Effector memory CD4-positive, alpha-beta T cell (primary cell): Measurements from ENCODE around the gene MUC4.
"Not testable (repeated sequence)": the region's sequence is repeated elsewhere in the genome, so short reads cannot be mapped to it uniquely, and the experiment has no call there.

ENCODE experiments used
- DNase-seq, 3 donors: peaks; one replicate each; pipeline ENCODE4 v3.0.0-alpha.2; 2020
- H3K27ac ChIP-seq: 2 replicates; pipeline ENCODE4 v1.7.0; 2013; ENCODE audit warnings: mild to moderate bottlenecking, low read length, moderate library complexity; ENCODE audit not compliant: insufficient read depth, poor library complexity, severe bottlenecking
- H3K27me3 ChIP-seq: replicated peaks from 2 replicates; pipeline ENCODE4 v1.7.0; 2013; ENCODE audit warnings: mild to moderate bottlenecking, low read length; ENCODE audit not compliant: insufficient read depth, control insufficient read depth, poor library complexity, severe bottlenecking
- H3K36me3 ChIP-seq: 2 replicates; pipeline ENCODE4 v1.7.0; 2013; ENCODE audit warnings: mild to moderate bottlenecking, low read length, moderate library complexity; ENCODE audit not compliant: control insufficient read depth, insufficient read depth
- H3K4me1 ChIP-seq: 2 replicates; pipeline ENCODE4 v1.7.0; 2013; ENCODE audit warnings: low read length, mild to moderate bottlenecking; ENCODE audit not compliant: control insufficient read depth, insufficient read depth, poor library complexity, severe bottlenecking
- H3K4me3 ChIP-seq: 2 replicates; pipeline ENCODE4 v1.7.0; 2013; ENCODE audit warnings: low read length, low read depth, mild to moderate bottlenecking; ENCODE audit not compliant: insufficient read depth, poor library complexity, severe bottlenecking
- H3K9me3 ChIP-seq: 2 replicates; pipeline ENCODE4 v1.7.0; 2013; ENCODE audit warnings: mild to moderate bottlenecking, low read length, moderate library complexity; ENCODE audit not compliant: control insufficient read depth

Gene MUC4

DNA sequence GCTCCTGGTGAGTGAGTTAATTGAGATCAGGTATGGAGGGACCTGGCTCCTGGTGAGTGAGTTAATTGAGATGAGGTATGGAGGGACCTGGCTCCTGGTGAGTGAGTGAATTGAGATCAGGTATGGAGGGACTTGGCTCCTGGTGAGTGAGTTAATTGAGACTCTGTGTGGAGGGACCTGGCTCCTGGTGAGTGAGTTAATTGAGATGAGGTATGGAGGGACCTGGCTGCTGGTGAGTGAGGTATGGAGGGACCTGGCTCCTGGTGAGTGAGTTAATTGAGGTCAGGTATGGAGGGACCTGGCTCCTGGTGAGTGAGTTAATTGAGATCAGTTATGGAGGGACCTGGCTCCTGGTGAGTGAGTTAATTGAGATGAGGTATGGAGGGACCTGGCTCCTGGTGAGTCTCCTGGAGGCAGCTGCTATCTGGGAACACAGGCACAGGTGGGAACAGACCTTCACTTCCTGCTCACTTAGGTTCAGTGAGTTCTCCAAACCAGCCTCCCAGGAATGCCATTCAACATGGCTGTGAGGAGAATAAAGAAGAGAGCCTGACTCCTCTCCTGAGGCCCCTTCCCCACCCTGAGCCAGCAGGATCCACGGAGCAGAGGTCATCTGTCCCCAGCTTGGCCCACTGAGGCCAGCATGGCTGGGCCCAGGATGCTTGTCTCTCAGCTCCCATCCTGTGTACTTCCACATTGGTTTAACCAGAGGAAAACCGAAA, 100.5 kb downstream of the MUC4 start:
- not testable (repeated sequence) for H3K36me3 ChIP-seq, H3K27me3 ChIP-seq, H3K9me3 ChIP-seq, H3K4me3 ChIP-seq, H3K4me1 ChIP-seq, DNase-seq, H3K27ac ChIP-seq

GRCh38 chr3:195710126-195710905, 101.4 kb downstream of the MUC4 start:
- H3K27me3 ChIP-seq, DNase-seq, H3K9me3 ChIP-seq, H3K4me1 ChIP-seq, H3K27ac ChIP-seq, H3K36me3 ChIP-seq, H3K4me3 ChIP-seq: not testable (repeated sequence)

- H3K4me1 ChIP-seq: no peaks in the 10 kb centered on the region
- H3K27me3 ChIP-seq: no peaks in the 10 kb centered on the region
- no peak overlapping the region for H3K27ac ChIP-seq
- no peaks in the 10 kb centered on the region for H3K9me3 ChIP-seq
- no peak for DNase-seq
- no peak overlapping the region for H3K4me3 ChIP-seq
- peaks cover 3% of the 10 kb centered on the region for H3K36me3 ChIP-seq
Measured at GRCh38 chr3:195709676-195710085, 102.0 kb downstream of the MUC4 start.

- H3K27ac ChIP-seq: no peak overlapping the region
- H3K27me3 ChIP-seq: no peaks in the 10 kb centered on the region
- no peak for DNase-seq
- H3K4me3 ChIP-seq: no peak overlapping the region
- no peaks in the 10 kb centered on the region for H3K9me3 ChIP-seq
- H3K36me3 ChIP-seq: peaks cover 3% of the 10 kb centered on the region
- H3K4me1 ChIP-seq: no peaks in the 10 kb centered on the region
Measured at GRCh38 chr3:195708626-195709481, 102.9 kb downstream of the MUC4 start.

DNA sequence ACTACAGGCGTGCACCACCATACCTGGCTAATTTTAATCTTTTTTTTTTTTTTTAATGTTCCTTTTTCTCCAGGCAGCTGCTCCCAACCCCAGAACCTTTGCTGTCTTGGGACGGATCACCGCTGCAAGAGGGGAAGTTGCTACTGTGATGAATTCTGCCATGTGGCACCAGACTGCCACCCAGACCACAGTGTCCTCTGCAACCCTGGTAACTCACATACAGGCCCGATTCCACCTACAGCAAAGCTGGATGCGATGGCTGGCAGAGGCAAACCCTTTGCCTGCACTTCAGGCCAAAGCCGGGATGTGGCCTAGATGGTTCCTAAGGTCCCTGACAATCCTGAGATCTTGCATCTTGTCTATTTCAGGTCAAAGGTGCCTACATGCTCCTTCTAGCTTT, 103.7 kb downstream of the MUC4 start:
- no peak overlapping the region for H3K27ac ChIP-seq
- DNase-seq: no peak
- no peaks in the 10 kb centered on the region for H3K4me1 ChIP-seq
- no peak overlapping the region for H3K4me3 ChIP-seq
- H3K9me3 ChIP-seq: no peaks in the 10 kb centered on the region
- H3K27me3 ChIP-seq: no peaks in the 10 kb centered on the region
- H3K36me3 ChIP-seq: peaks cover 3% of the 10 kb centered on the region

DNA sequence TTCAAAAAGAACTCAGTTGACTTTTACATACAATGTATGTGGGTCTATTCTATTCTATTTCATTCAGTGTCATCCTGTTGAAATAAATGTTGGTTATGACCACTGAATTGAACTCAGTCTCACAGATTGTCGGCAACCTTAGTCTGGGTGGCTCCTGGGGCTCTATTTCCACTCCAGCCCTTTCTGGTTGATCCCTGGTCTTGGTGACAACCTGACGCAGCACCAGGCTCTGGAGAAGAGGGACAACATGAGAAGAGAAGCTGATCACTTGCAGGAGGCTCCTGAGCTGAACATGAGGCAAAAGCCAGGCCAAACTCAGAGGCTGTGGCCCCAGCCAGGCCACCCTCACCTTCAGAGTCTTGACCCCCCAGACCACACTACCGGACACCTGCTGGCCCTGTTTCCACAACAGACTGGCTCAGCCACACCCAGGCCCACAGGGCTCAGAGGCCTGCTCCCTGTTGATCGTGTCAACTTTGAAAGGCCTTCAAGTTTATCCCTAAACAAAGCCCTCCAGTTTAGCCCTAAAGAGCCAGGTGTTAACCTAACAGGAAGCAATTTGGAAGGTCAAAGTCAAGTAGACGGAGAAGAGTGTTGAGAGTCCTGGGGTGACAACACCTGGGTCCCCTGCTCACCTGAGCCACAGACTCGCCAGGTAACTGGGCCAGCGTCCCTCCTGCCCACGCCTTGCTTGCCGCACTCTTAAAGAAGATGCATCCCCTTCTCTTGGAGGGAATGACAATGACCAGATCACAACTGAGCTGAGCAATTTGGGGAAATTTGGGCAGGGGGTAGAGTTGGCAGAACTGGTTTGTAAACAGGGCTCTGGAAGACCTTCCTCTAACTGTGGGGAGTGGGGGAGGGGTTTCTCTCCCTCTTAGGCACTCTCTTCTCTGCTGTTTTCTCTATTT, 106.4 kb downstream of the MUC4 start:
- H3K4me3 ChIP-seq: no peak overlapping the region
- H3K27ac ChIP-seq: no peak overlapping the region
- H3K9me3 ChIP-seq: no peaks in the 10 kb centered on the region
- peaks cover 3% of the 10 kb centered on the region for H3K36me3 ChIP-seq
- H3K4me1 ChIP-seq: no peaks in the 10 kb centered on the region
- DNase-seq: no peak
- H3K27me3 ChIP-seq: no peaks in the 10 kb centered on the region

GRCh38 chr3:195704433-195704999, 107.2 kb downstream of the MUC4 start:
- no peaks in the 10 kb centered on the region for H3K9me3 ChIP-seq
- H3K36me3 ChIP-seq: peaks cover 3% of the 10 kb centered on the region
- H3K27ac ChIP-seq: no peak overlapping the region
- no peaks in the 10 kb centered on the region for H3K27me3 ChIP-seq
- no peak overlapping the region for H3K4me3 ChIP-seq
- no peak for DNase-seq
- H3K4me1 ChIP-seq: no peaks in the 10 kb centered on the region

DNA sequence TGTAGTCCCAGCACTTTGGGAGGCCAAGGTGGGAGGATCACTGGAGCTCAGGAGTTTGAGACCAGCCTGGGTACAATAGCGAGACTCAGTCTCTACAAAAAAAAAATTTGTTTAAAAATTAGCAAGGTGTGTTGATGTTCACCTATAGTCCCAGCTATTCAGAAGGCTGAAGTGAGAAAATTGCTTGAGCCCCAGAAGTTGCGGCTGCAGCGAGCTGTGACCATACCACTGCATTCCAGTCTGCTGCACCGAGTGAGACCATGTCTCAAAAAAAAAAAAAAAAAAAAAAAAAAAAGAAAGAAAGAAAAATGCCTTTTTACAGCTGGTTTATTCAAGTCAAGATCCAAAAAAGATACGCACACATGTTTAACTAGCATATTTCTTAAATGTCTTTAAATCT, 108.0 kb downstream of the MUC4 start:
- Histone ChIP-seq H3K4me1 (no peaks in the 10 kb centered on the region), H3K27ac (no peak overlapping the region), H3K4me3 (no peak overlapping the region), H3K27me3 (no peaks in the 10 kb centered on the region), H3K9me3 (no peaks in the 10 kb centered on the region), H3K36me3 (no peaks in the 10 kb centered on the region)
- no peak for DNase-seq
